ENCODE results near the gene CDK16.

- TF ChIP-seq LEF1 (IDR thresholded peaks at IDR 0.05; ENCODE audit: borderline replicate concordance) (no peak), SUZ12 (IDR thresholded peaks at IDR 0.05) (no peak)
Observed at GRCh38 chrX:47244676-47245075, 26.2 kb downstream of the CDK16 start.

All from HEK293T (cell line).